ENCODE data around the gene LRAT.
A peak's percentile ranks its signal among the peaks of the same experiment; 100 is the strongest.

LRAT gene

DNA sequence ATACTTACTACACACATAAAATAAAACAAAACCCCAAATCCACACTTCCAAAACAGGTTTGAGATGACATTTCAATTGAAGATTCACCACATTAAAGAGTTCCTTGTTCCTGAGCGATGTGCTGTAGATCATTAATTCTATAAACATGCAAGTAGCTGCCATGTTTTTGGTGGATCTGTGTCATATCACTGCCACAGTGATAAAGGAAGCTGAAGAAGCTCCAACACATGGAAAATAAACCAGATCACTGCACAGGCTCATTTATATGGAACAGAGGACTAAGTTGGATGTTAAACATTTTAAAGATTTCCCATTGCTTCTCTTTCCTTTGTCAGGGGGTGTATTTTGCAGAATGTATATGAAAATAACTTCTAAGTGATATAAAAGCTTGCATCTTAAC is 34.5 kb downstream of the LRAT start:
- no peak for DNase-seq (ENCODE audit: low spot score)

- peak; percentile 56 for DNase-seq (ENCODE audit: low spot score)
Observed at GRCh38 chr4:154779362-154779947, 35.7 kb downstream of the LRAT start.

- no peak for DNase-seq (ENCODE audit: low spot score)
Observed at GRCh38 chr4:154781126-154781982, 37.6 kb downstream of the LRAT start, which contains the start of gene RBM46. Gene RBM46 (plus strand): TSS chr4:154781272. CDS start chr4:154796753, 15,481 bp downstream.

GRCh38 chr4:154781983-154782293 is 38.1 kb downstream of the LRAT start:
- no peak for DNase-seq (ENCODE audit: low spot score)

Measured in Ammon's horn (tissue), 1 donor.